Lung (tissue), 12 donors: Measurements from ENCODE around the gene ATG4D. TPM values are rescaled to one million over a fixed set of nuclear protein-coding genes. Genes with fewer than 3 reads are reported as not detected.

Source experiments
- ATAC-seq: fragments of 200-7000 bp; cut with Tn5 transposase; one replicate; pipeline ENCODE4 v1.9.1; 2020; ENCODE audit warnings: moderate number of reproducible peaks; ENCODE audit not compliant: insufficient read depth, low FRiP score
- DNase-seq, 3 donors: peaks; one replicate each; pipeline ENCODE4 v3.0.0-alpha.2; 2013 to 2017
- H3K27ac ChIP-seq, 2 donors: one replicate each; pipeline ENCODE4 v1.5.1; 2013; ENCODE audit warnings: mild to moderate bottlenecking in 2 of 2, moderate library complexity in 2 of 2, control low read depth in 1 of 2, inconsistent platforms in 1 of 2, low read depth in 1 of 2, low read length in 1 of 2
- H3K27me3 ChIP-seq, 3 donors: one replicate each; pipeline ENCODE4 v1.5.1; 2013; ENCODE audit warnings: low read length in 2 of 3; ENCODE audit not compliant: control insufficient read depth in 3 of 3, insufficient read depth in 3 of 3
- H3K36me3 ChIP-seq, 4 donors: one replicate each; pipeline ENCODE4 v1.5.1; 2013; ENCODE audit warnings: low read length in 4 of 4, mild to moderate bottlenecking in 1 of 4, moderate library complexity in 1 of 4; ENCODE audit not compliant: control insufficient read depth in 4 of 4, insufficient read depth in 4 of 4
- H3K4me1 ChIP-seq, 5 donors: one replicate each; pipeline ENCODE4 v1.5.1; 2013; ENCODE audit warnings: low read length in 5 of 5, mild to moderate bottlenecking in 2 of 5, moderate library complexity in 1 of 5; ENCODE audit not compliant: control insufficient read depth in 5 of 5, insufficient read depth in 5 of 5
- H3K4me3 ChIP-seq: one replicate; pipeline ENCODE4 v1.5.1; 2013; ENCODE audit warnings: mild to moderate bottlenecking, control low read depth, moderate library complexity
- H3K9ac ChIP-seq, 2 donors: one replicate each; pipeline ENCODE4 v1.5.1; 2013; ENCODE audit warnings: low read length in 2 of 2, control low read depth in 1 of 2; ENCODE audit not compliant: insufficient read depth in 1 of 2
- H3K9me3 ChIP-seq, 4 donors: one replicate each; pipeline ENCODE4 v1.5.1; 2013; ENCODE audit warnings: low read length in 3 of 4, mild to moderate bottlenecking in 1 of 4, moderate library complexity in 1 of 4; ENCODE audit not compliant: control insufficient read depth in 4 of 4, insufficient read depth in 3 of 4
- WGBS, 2 donors: extraction: QIAGEN DNeasy Blood & Tissue Kit; methylation state at CpG; one replicate each; pipeline ENCODE4 v1.1.7; 2013; 5-methylcytosine and 5-hydroxymethylcytosine counted together
- polyA plus RNA-seq, 2 donors: library from polyadenylated mRNA; stranded (reverse); fragments of 200-250 nt; gene quantifications; one replicate each; pipeline ENCODE4 v1.2.1, GENCODE V29; 2013
- total RNA-seq, 2 donors: library from RNA; depleted of rRNA in 1 of 2; stranded (reverse); fragments of >200 nt in 1 of 2; gene quantifications; one replicate each; pipeline ENCODE4 v1.2.1, GENCODE V29; 2014 to 2021
- TF ChIP-seq, protein P1 (sequence below): IDR thresholded peaks from 2 replicates; pipeline ENCODE4 v1.5.1; 2012; ENCODE audit warnings: mild to moderate bottlenecking; ENCODE audit errors: control extremely low read depth, extremely low read depth
- donor health status: control.
- donor health status: control.
- donor health status: Bipolar disorder and iron deficiency.
- donor health status: healthy.
- donor health status: DM: yes; HTN: yes; CAD: no.

ATG4D gene
- total and polyA plus RNA-seq, 4 donors: 13.4 to 34.0 (median 27.4) TPM

DNA sequence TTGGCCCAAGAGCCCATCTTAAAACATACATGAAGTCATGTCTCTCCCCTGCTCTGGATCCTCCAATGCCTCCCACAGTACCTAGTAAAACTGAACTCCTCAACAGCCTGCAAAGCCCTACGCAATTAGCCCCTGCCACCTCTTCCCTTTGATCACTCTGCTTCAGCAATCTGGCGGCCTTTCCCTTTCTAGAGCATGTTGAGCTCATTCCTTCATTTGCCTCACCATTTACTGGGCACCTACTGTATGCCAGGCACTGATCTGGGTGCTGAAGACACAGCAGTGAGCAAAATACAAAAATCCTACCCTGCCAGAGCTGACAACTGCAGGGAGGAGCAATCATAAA is 43.5 kb upstream of the ATG4D start:
- WGBS, 2 donors: 99 to 100% methylated on average over 2 of the region's 2 CpGs
- Histone ChIP-seq H3K9ac (no peak overlapping the region), H3K36me3 (peaks cover 0 to 22% (median 15%) of the 10 kb centered on the region in 4 donors), H3K27me3 (no peaks in the 10 kb centered on the region), H3K27ac (no peak overlapping the region), H3K4me3 (no peak overlapping the region), H3K4me1 (peaks cover 0 to 15% (median 0%) of the 10 kb centered on the region in 5 donors), H3K9me3 (no peaks in the 10 kb centered on the region)
- ATAC-seq: no peak
- TF ChIP-seq, protein P1, sequence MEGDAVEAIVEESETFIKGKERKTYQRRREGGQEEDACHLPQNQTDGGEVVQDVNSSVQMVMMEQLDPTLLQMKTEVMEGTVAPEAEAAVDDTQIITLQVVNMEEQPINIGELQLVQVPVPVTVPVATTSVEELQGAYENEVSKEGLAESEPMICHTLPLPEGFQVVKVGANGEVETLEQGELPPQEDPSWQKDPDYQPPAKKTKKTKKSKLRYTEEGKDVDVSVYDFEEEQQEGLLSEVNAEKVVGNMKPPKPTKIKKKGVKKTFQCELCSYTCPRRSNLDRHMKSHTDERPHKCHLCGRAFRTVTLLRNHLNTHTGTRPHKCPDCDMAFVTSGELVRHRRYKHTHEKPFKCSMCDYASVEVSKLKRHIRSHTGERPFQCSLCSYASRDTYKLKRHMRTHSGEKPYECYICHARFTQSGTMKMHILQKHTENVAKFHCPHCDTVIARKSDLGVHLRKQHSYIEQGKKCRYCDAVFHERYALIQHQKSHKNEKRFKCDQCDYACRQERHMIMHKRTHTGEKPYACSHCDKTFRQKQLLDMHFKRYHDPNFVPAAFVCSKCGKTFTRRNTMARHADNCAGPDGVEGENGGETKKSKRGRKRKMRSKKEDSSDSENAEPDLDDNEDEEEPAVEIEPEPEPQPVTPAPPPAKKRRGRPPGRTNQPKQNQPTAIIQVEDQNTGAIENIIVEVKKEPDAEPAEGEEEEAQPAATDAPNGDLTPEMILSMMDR: no peak
- DNase-seq: no peak

DNA sequence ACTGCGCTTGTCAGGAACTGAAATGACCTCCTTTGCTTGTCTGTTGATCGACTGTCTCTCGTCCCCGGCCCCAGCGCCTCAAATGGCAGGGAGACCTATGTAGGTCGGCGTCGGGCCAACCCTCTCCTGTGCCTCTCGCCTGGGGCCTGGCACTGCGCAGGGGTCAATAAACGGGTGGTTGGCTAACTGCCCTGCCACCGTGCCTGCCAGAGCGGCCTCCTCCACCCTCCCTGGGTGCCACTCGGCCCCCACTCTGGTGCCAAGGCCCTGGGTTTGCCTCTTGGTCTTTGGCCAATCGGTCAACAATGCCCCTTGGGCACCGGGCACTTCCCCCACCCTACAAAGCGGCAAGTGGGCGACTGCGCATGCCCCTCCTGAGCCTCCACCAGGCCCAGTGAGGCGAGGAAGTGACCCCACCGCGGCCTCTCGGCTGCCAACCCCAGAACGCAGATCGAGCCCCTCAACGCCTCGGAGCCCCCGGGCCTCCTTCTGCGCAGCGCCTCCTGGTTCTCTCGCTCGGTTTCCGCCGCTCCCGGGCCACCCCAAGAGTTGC is 41.7 kb upstream of the ATG4D start:
- Histone ChIP-seq H3K27ac (peak overlapping the region; percentile 99), H3K9ac (peak overlapping the region; percentile 51 to 72), H3K36me3 (peaks cover 0 to 11% (median 8%) of the 10 kb centered on the region in 4 donors), H3K27me3 (no peaks in the 10 kb centered on the region), H3K9me3 (no peaks in the 10 kb centered on the region), H3K4me1 (peaks cover 0 to 15% (median 0%) of the 10 kb centered on the region in 5 donors), H3K4me3 (peak overlapping the region; percentile 63)
- TF ChIP-seq, protein P1: no peak
- WGBS, 2 donors: 0% methylated on average over 34 to 35 of the region's 35 CpGs
- ATAC-seq (peak; percentile 42), DNase-seq (peak; percentile 51 to 58 (median 55))

DNA sequence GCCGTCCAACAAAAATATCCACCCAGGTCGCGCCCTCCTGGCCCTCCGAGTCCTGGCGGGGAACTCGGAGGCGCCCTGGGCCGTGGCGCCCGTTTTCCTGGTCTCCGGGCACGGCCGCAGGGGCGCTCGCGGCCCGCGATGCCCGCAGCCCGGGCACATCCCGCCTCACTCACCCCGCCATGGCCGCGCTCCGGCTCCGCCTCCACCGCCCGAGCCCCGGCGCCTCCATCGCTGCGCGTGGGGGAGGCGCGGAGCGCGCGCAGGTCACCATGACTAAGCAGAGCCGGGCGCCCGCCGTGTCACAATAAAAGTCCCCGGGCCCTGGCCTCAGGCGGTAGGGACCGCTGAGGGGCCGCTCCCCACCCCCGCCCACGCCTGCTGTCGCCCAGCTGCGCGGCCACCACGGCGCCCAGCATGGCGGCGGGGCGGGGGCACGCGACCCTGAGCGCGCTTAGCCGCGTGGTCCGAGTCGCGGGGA is 41.1 kb upstream of the ATG4D start:
- H3K4me3 ChIP-seq: peak overlapping the region; percentile 72
- peaks cover 0 to 15% (median 0%) of the 10 kb centered on the region in 5 donors for H3K4me1 ChIP-seq
- peak overlapping the region in 1 of 2 donors; percentile 72 for H3K9ac ChIP-seq
- TF ChIP-seq, protein P1: no peak
- peaks cover 0 to 7% (median 6%) of the 10 kb centered on the region in 4 donors for H3K36me3 ChIP-seq
- H3K9me3 ChIP-seq: no peaks in the 10 kb centered on the region
- peak; percentile 96 for ATAC-seq
- no peaks in the 10 kb centered on the region for H3K27me3 ChIP-seq
- peak; percentile 95 to 98 (median 97) for DNase-seq
- WGBS, 2 donors: 0 to 1% methylated on average over 32 to 65 of the region's 65 CpGs
- H3K27ac ChIP-seq: peak overlapping the region; percentile 99
